K562 (cell line): Measurements from ENCODE around the gene PGBD1. TPM values are rescaled to one million over a fixed set of nuclear protein-coding genes. Genes with fewer than 3 reads are reported as not detected.

Experiments
- CREBBP ChIP-seq: IDR thresholded peaks from one replicate; pipeline ENCODE4 v1.6.1; 2012; ENCODE audit warnings: low read depth, mild to moderate bottlenecking, control low read depth, inconsistent platforms, low read length
- ETV6 ChIP-seq, 3 experiments: fragments of 150-350 bp in 1 of 3; sonication (generic) in 1 of 3; formaldehyde crosslinking in 1 of 3; IDR thresholded peaks; 2 replicates each; pipeline versions ENCODE4 v1.6.1 to v1.8.0; 2014 to 2022; ENCODE audit warnings: borderline replicate concordance in 2 of 3, low read depth in 2 of 3, antibody characterized with exemption in 1 of 3, low read length in 1 of 3, mild to moderate bottlenecking in 1 of 3, missing genetic modification reagents in 1 of 3
- GABPB2 ChIP-seq: fragments of 250-450 bp; sonication (Bioruptor Pico); conservative IDR thresholded peaks from 2 replicates; pipeline ENCODE4 v1.5.1; 2021; ENCODE audit warnings: mild to moderate bottlenecking
- ILF3 ChIP-seq: fragments of 450-650 bp; IDR thresholded peaks from 2 replicates; pipeline ENCODE4 v1.6.1; 2018; ENCODE audit warnings: antibody characterized with exemption, mild to moderate bottlenecking, moderate library complexity, borderline replicate concordance
- NCOA2 ChIP-seq, 2 experiments: fragments of 450-650 bp; IDR thresholded peaks; 2 replicates each; pipeline ENCODE4 v1.6.1; 2018; ENCODE audit warnings: mild to moderate bottlenecking in 2 of 2, moderate library complexity in 1 of 2; ENCODE audit not compliant: partially characterized antibody in 2 of 2
- NFYB ChIP-seq: IDR thresholded peaks from 2 replicates; pipeline ENCODE4 v1.6.1; 2011; ENCODE audit warnings: mild to moderate bottlenecking, moderate library complexity; ENCODE audit not compliant: insufficient read length; ENCODE audit errors: extremely low read depth
- NR2C1 ChIP-seq, 2 experiments: fragments of 450-650 bp; IDR thresholded peaks; 2 replicates each; pipeline ENCODE4 v1.6.1; 2017; ENCODE audit warnings: mild to moderate bottlenecking in 2 of 2, antibody characterized with exemption in 1 of 2, inconsistent platforms in 1 of 2, missing compliant biosample characterization in 1 of 2, missing genetic modification characterization in 1 of 2
- TAF7 ChIP-seq: fragments of 450-650 bp; IDR thresholded peaks from 2 replicates; pipeline ENCODE4 v1.6.1; 2016; ENCODE audit warnings: missing genetic modification characterization, missing compliant biosample characterization
- TCF15 ChIP-seq: fragments of 250-450 bp; sonication (Bioruptor Pico); IDR thresholded peaks from 2 replicates; pipeline ENCODE4 v1.8.0; 2022; ENCODE audit warnings: moderate library complexity, mild to moderate bottlenecking, inconsistent platforms
- TCF7 ChIP-seq: sonication (generic); IDR thresholded peaks from 2 replicates; pipeline ENCODE4 v1.6.1; 2016; ENCODE audit warnings: antibody characterized with exemption, borderline replicate concordance
- TCFL5 ChIP-seq: fragments of 250-450 bp; sonication (Bioruptor Pico); conservative IDR thresholded peaks from 2 replicates; pipeline ENCODE4 v1.6.1; 2021; ENCODE audit warnings: mild to moderate bottlenecking, moderate library complexity, matching md5 sums
- ZNF224 ChIP-seq: sonication (generic); formaldehyde crosslinking; IDR thresholded peaks from 2 replicates; pipeline ENCODE4 v1.8.0; 2022; ENCODE audit warnings: mild to moderate bottlenecking, missing genetic modification reagents
- polyA plus RNA-seq, 8 experiments: library from polyadenylated mRNA; depleted of rRNA in 4 of 8; stranded (reverse) in 5 of 8; unstranded in 3 of 8; fragments of >200 nt; fragmentation: Nextera tagmentation in 2 of 8; fragmentation: Illumina TruSeq in 1 of 8; extraction: Ambion mirVana in 2 of 8; extraction: Trizol in 1 of 8; gene quantifications; 2 replicates each; pipeline versions ENCODE4 v1.2.1 to v1.2.3, GENCODE V29; 2011 to 2014; ENCODE audit warnings: inconsistent platforms in 1 of 8, missing spikeins in 1 of 8
- total RNA-seq, 7 experiments: library from RNA; depleted of rRNA in 6 of 7; stranded (reverse); fragments of >200 nt in 6 of 7; fragmentation: Illumina TruSeq in 2 of 7; extraction: Trizol in 2 of 7; gene quantifications; 2 replicates each; pipeline versions ENCODE4 v1.2.1 to v1.2.3, GENCODE V29; 2011 to 2021; ENCODE audit warnings: low replicate concordance in 1 of 7
- TF ChIP-seq, protein P1 (sequence below): fragments of 200-400 bp; formaldehyde crosslinking; IDR thresholded peaks from 2 replicates; pipeline ENCODE4 v1.6.1; 2017; ENCODE audit warnings: mild to moderate bottlenecking, low read depth, low read length, moderate library complexity
- TF ChIP-seq, protein P2 (sequence below): fragments of 450-650 bp; formaldehyde crosslinking; IDR thresholded peaks from 2 replicates; pipeline ENCODE4 v1.4.0; 2020; ENCODE audit warnings: mild to moderate bottlenecking, moderate library complexity
- TF ChIP-seq, protein P3 (sequence below), 2 experiments: fragments of 150-350 bp in 1 of 2; IDR thresholded peaks; 2 replicates each; pipeline ENCODE4 v1.6.1; 2012 to 2016; ENCODE audit warnings: low read depth in 2 of 2, low read length in 2 of 2, mild to moderate bottlenecking in 1 of 2, moderate library complexity in 1 of 2
- TF ChIP-seq, protein P4 (sequence below): fragments of 250-450 bp; sonication (Bioruptor Pico); IDR thresholded peaks from 2 replicates; pipeline ENCODE4 v1.8.0; 2022; ENCODE audit warnings: moderate library complexity, mild to moderate bottlenecking, inconsistent platforms

Gene PGBD1
- total and polyA plus RNA-seq, 9 of the 15 experiments (the other 6 are each of a cell fraction or from before 2014, with no cell fraction given): 3.3 to 9.0 (median 7.3) TPM

GRCh38 chr6:28335040-28335563 lies 53.7 kb downstream of the PGBD1 start (continued):
- TF ChIP-seq, protein P1, sequence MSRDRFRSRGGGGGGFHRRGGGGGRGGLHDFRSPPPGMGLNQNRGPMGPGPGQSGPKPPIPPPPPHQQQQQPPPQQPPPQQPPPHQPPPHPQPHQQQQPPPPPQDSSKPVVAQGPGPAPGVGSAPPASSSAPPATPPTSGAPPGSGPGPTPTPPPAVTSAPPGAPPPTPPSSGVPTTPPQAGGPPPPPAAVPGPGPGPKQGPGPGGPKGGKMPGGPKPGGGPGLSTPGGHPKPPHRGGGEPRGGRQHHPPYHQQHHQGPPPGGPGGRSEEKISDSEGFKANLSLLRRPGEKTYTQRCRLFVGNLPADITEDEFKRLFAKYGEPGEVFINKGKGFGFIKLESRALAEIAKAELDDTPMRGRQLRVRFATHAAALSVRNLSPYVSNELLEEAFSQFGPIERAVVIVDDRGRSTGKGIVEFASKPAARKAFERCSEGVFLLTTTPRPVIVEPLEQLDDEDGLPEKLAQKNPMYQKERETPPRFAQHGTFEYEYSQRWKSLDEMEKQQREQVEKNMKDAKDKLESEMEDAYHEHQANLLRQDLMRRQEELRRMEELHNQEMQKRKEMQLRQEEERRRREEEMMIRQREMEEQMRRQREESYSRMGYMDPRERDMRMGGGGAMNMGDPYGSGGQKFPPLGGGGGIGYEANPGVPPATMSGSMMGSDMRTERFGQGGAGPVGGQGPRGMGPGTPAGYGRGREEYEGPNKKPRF: no peak
- TF ChIP-seq NCOA2 (IDR thresholded peaks at IDR 0.05; ENCODE audit: partially characterized antibody in 2 of 2) (peak; percentile 49 to 80), NFYB (peak; percentile 93), ETV6 (IDR thresholded peaks at IDR 0.05; ENCODE audit: borderline replicate concordance in 1 of 2, low read depth in 2 of 2, low read length in 1 of 2) (no peak), ETV6 (CRISPR knock-in tag; IDR thresholded peaks at IDR 0.05; ENCODE audit: borderline replicate concordance) (no peak), ILF3 (0 out of 2 replicates have a peak, but pooled peaks have one; percentile 58), TCF7 (peak; percentile 87; the same call in 1 of the 2 replicates), CREBBP (no peak), NR2C1 (IDR thresholded peaks at IDR 0.05) (no peak), NR2C1 (tag; IDR thresholded peaks at IDR 0.05) (peak; percentile 40; the same call in 1 of the 2 replicates), GABPB2 (CRISPR knock-in tag) (no peak), TAF7 (tag) (no peak), TCF15 (CRISPR knock-in tag) (no peak), TCFL5 (CRISPR knock-in tag) (no peak; the same call in 1 of the 2 replicates), ZNF224 (CRISPR knock-in tag) (no peak)
- TF ChIP-seq, protein P2, sequence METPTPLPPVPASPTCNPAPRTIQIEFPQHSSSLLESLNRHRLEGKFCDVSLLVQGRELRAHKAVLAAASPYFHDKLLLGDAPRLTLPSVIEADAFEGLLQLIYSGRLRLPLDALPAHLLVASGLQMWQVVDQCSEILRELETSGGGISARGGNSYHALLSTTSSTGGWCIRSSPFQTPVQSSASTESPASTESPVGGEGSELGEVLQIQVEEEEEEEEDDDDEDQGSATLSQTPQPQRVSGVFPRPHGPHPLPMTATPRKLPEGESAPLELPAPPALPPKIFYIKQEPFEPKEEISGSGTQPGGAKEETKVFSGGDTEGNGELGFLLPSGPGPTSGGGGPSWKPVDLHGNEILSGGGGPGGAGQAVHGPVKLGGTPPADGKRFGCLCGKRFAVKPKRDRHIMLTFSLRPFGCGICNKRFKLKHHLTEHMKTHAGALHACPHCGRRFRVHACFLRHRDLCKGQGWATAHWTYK: peak; percentile 51
- TF ChIP-seq, protein P3, sequence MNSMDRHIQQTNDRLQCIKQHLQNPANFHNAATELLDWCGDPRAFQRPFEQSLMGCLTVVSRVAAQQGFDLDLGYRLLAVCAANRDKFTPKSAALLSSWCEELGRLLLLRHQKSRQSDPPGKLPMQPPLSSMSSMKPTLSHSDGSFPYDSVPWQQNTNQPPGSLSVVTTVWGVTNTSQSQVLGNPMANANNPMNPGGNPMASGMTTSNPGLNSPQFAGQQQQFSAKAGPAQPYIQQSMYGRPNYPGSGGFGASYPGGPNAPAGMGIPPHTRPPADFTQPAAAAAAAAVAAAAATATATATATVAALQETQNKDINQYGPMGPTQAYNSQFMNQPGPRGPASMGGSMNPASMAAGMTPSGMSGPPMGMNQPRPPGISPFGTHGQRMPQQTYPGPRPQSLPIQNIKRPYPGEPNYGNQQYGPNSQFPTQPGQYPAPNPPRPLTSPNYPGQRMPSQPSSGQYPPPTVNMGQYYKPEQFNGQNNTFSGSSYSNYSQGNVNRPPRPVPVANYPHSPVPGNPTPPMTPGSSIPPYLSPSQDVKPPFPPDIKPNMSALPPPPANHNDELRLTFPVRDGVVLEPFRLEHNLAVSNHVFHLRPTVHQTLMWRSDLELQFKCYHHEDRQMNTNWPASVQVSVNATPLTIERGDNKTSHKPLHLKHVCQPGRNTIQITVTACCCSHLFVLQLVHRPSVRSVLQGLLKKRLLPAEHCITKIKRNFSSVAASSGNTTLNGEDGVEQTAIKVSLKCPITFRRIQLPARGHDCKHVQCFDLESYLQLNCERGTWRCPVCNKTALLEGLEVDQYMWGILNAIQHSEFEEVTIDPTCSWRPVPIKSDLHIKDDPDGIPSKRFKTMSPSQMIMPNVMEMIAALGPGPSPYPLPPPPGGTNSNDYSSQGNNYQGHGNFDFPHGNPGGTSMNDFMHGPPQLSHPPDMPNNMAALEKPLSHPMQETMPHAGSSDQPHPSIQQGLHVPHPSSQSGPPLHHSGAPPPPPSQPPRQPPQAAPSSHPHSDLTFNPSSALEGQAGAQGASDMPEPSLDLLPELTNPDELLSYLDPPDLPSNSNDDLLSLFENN (IDR thresholded peaks at IDR 0.05; ENCODE audit: low read depth in 2 of 2, low read length in 2 of 2): peak in 1 of 2 experiments; percentile 96; a peak in 2 of 4 replicates
- TF ChIP-seq, protein P4, sequence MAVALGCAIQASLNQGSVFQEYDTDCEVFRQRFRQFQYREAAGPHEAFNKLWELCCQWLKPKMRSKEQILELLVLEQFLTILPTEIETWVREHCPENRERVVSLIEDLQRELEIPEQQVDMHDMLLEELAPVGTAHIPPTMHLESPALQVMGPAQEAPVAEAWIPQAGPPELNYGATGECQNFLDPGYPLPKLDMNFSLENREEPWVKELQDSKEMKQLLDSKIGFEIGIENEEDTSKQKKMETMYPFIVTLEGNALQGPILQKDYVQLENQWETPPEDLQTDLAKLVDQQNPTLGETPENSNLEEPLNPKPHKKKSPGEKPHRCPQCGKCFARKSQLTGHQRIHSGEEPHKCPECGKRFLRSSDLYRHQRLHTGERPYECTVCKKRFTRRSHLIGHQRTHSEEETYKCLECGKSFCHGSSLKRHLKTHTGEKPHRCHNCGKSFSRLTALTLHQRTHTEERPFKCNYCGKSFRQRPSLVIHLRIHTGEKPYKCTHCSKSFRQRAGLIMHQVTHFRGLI (CRISPR knock-in tag): peak; percentile 30; the same call in 1 of the 2 replicates
